ENCODE results near the gene FAM171A1. TPM values are rescaled to one million over a fixed set of nuclear protein-coding genes. Genes with fewer than 3 reads are reported as not detected.
"Not testable (repeated sequence)": the region's sequence is repeated elsewhere in the genome, so short reads cannot be mapped to it uniquely, and the experiment has no call there.

Gene FAM171A1
- total and polyA plus RNA-seq, 2 experiments from 2014 or later, result 38.9 to 41.5 TPM

- Histone ChIP-seq H3K36me3 (no peaks in the 10 kb centered on the region), H3K4me3 (no peak overlapping the region), H3K27me3 (no peaks in the 10 kb centered on the region), H3K4me1 (ENCODE audit: low read depth) (no peaks in the 10 kb centered on the region), H3K27ac (no peak overlapping the region), H3K9me3 (ENCODE audit: low read depth) (no peaks in the 10 kb centered on the region)
- no peak for TF ChIP-seq CTCF (IDR thresholded peaks at IDR 0.05; ENCODE audit: low read depth, low read length)
- DNase-seq (ENCODE audit: low read depth in 1 of 2, low spot score in 1 of 2), result no peak
Measured at GRCh38 chr10:15333909-15334649, 37.0 kb downstream of the FAM171A1 start.

- not testable (repeated sequence) for H3K9me3 ChIP-seq (ENCODE audit: low read depth); H3K4me1 ChIP-seq (ENCODE audit: low read depth); DNase-seq (ENCODE audit: low read depth in 1 of 2, low spot score in 1 of 2); H3K36me3 ChIP-seq; H3K27me3 ChIP-seq; H3K4me3 ChIP-seq; H3K27ac ChIP-seq
Measured at GRCh38 chr10:15333181-15333580, 37.9 kb downstream of the FAM171A1 start.

- TF ChIP-seq CTCF (IDR thresholded peaks at IDR 0.05; ENCODE audit: low read depth, low read length), result no peak
- Histone ChIP-seq H3K36me3 (no peaks in the 10 kb centered on the region), H3K4me3 (no peak overlapping the region), H3K27ac (no peak overlapping the region), H3K27me3 (no peaks in the 10 kb centered on the region), H3K4me1 (ENCODE audit: low read depth) (no peaks in the 10 kb centered on the region), H3K9me3 (ENCODE audit: low read depth) (no peaks in the 10 kb centered on the region)
- no peak for DNase-seq (ENCODE audit: low read depth in 1 of 2, low spot score in 1 of 2)
Measured at GRCh38 chr10:15331461-15331860, 39.6 kb downstream of the FAM171A1 start.

GRCh38 chr10:15329437-15329836 lies 41.7 kb downstream of the FAM171A1 start:
- Histone ChIP-seq H3K4me3 (no peak overlapping the region), H3K9me3 (ENCODE audit: low read depth) (no peaks in the 10 kb centered on the region), H3K36me3 (no peaks in the 10 kb centered on the region), H3K27ac (no peak overlapping the region), H3K4me1 (ENCODE audit: low read depth) (no peaks in the 10 kb centered on the region), H3K27me3 (no peaks in the 10 kb centered on the region)
- TF ChIP-seq CTCF (IDR thresholded peaks at IDR 0.05; ENCODE audit: low read depth, low read length), result no peak
- no peak for DNase-seq (ENCODE audit: low read depth in 1 of 2, low spot score in 1 of 2)

GRCh38 chr10:15325944-15326284 lies 45.2 kb downstream of the FAM171A1 start:
- H3K4me3 ChIP-seq, result no peak overlapping the region
- H3K36me3 ChIP-seq, result no peaks in the 10 kb centered on the region
- TF ChIP-seq CTCF (IDR thresholded peaks at IDR 0.05; ENCODE audit: low read depth, low read length), result no peak
- no peaks in the 10 kb centered on the region for H3K27me3 ChIP-seq
- peaks cover 12% of the 10 kb centered on the region for H3K4me1 ChIP-seq (ENCODE audit: low read depth)
- no peak for DNase-seq (ENCODE audit: low read depth in 1 of 2, low spot score in 1 of 2)
- no peak overlapping the region for H3K27ac ChIP-seq
- no peaks in the 10 kb centered on the region for H3K9me3 ChIP-seq (ENCODE audit: low read depth)

- no peak for TF ChIP-seq CTCF (IDR thresholded peaks at IDR 0.05; ENCODE audit: low read depth, low read length)
- Histone ChIP-seq H3K27me3 (no peaks in the 10 kb centered on the region), H3K4me1 (ENCODE audit: low read depth) (peaks cover 12% of the 10 kb centered on the region), H3K9me3 (ENCODE audit: low read depth) (no peaks in the 10 kb centered on the region), H3K4me3 (no peak overlapping the region), H3K27ac (no peak overlapping the region), H3K36me3 (no peaks in the 10 kb centered on the region)
- peak in 1 of 2 donors; percentile 88 for DNase-seq (ENCODE audit: low read depth in 1 of 2, low spot score in 1 of 2)
Measured at GRCh38 chr10:15325243-15325943, 45.7 kb downstream of the FAM171A1 start.
